Upper lobe of left lung (tissue), 4 donors: ENCODE results near the gene PIGU.
"Not testable (repeated sequence)": the region's sequence is repeated elsewhere in the genome, so short reads cannot be mapped to it uniquely, and the experiment has no call there.

Source experiments
- CTCF ChIP-seq, 6 experiments: fragments of 450-650 bp in 4 of 6; fragments of 200-600 bp in 2 of 6; sonication (generic) in 2 of 6; IDR thresholded peaks; one replicate each; pipeline ENCODE4 v1.5.1; 2016 to 2019; ENCODE audit warnings: antibody characterized with exemption in 6 of 6
- EP300 ChIP-seq, 4 donors: sonication (generic); formaldehyde crosslinking; IDR thresholded peaks; one replicate each; pipeline ENCODE4 v1.5.1; 2017; ENCODE audit warnings: antibody characterized with exemption in 4 of 4, control low read depth in 2 of 4
- POLR2AphosphoS5 ChIP-seq, 2 donors: sonication (generic); formaldehyde crosslinking; IDR thresholded peaks; one replicate each; pipeline ENCODE4 v1.5.1; 2017; ENCODE audit warnings: antibody characterized with exemption in 2 of 2

GRCh38 chr20:34658654-34659053 is 18.2 kb downstream of the PIGU start:
- TF ChIP-seq CTCF, EP300, POLR2AphosphoS5 (IDR thresholded peaks at IDR 0.05): not testable (repeated sequence)
